Mesothelial cell of epicardium (in vitro differentiated cells): ENCODE results near the gene IL26. TPM values are rescaled to one million over a fixed set of nuclear protein-coding genes. Genes with fewer than 3 reads are reported as not detected.

ENCODE experiments used
- DNase-seq, 2 experiments: peaks; one replicate each; pipeline ENCODE4 v3.0.0; 2021; ENCODE audit warnings: low spot score in 2 of 2; ENCODE audit not compliant: unreplicated experiment in 2 of 2
- H3K27ac Mint-ChIP-seq: 2 replicates; pipeline ENCODE4 v1.8.0; 2021; ENCODE audit warnings: mixed read lengths
- H3K27me3 Mint-ChIP-seq: 2 replicates; pipeline ENCODE4 v1.8.0; 2021; ENCODE audit warnings: low read depth, mixed read lengths
- H3K36me3 Mint-ChIP-seq: 2 replicates; pipeline ENCODE4 v1.8.0; 2021; ENCODE audit warnings: mixed read lengths
- H3K4me1 Mint-ChIP-seq: 2 replicates; pipeline ENCODE4 v1.8.0; 2021; ENCODE audit warnings: mixed read lengths
- H3K4me3 Mint-ChIP-seq: 2 replicates; pipeline ENCODE4 v1.8.0; 2021; ENCODE audit warnings: mild to moderate bottlenecking, moderate library complexity, mixed read lengths
- H3K9me3 Mint-ChIP-seq: 2 replicates; pipeline ENCODE4 v1.8.0; 2021; ENCODE audit warnings: mixed read lengths
- total RNA-seq: library from RNA; stranded (reverse); gene quantifications from 3 replicates; pipeline ENCODE4 v1.2.1, GENCODE V29; 2021
- TF ChIP-seq, protein P1 (sequence below): fragments of 200-600 bp; sonication (generic); IDR thresholded peaks from one replicate; pipeline ENCODE4 v1.5.0; 2021; ENCODE audit warnings: antibody characterized with exemption; ENCODE audit not compliant: unreplicated experiment

IL26 gene
- total RNA-seq, 1 donor from 2014 or later: not detected

DNA sequence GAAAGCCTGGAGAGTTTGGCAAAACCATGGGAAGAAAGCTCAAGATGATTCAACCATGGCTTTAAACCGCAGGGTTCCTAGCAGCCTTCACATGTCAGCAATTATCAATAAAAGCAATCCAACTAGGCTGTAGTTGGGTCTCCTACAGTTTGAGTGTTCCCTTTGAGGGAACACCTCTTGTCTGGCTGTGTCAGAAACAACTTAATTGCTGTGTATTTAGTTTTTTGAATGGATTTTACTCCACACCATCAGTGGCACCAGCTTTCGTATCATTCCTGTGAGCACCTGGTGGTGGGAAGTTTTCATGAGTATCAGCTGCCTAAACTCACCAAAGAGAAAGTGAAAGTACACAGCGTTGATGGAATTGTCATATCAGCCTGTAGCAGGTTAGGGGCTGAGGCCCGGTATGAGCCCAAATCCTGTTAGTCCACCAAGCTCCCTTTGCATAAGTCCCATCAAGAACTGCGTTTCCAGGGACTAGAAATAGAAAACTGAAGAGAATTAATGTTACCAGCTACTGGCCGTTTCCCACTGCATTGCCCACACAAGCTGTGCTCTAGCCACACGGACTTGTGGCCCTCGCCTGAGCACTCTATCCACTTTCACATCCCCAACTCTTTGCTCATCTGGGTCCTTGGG lies 10.9 kb upstream of the IL26 start:
- TF ChIP-seq, protein P1, sequence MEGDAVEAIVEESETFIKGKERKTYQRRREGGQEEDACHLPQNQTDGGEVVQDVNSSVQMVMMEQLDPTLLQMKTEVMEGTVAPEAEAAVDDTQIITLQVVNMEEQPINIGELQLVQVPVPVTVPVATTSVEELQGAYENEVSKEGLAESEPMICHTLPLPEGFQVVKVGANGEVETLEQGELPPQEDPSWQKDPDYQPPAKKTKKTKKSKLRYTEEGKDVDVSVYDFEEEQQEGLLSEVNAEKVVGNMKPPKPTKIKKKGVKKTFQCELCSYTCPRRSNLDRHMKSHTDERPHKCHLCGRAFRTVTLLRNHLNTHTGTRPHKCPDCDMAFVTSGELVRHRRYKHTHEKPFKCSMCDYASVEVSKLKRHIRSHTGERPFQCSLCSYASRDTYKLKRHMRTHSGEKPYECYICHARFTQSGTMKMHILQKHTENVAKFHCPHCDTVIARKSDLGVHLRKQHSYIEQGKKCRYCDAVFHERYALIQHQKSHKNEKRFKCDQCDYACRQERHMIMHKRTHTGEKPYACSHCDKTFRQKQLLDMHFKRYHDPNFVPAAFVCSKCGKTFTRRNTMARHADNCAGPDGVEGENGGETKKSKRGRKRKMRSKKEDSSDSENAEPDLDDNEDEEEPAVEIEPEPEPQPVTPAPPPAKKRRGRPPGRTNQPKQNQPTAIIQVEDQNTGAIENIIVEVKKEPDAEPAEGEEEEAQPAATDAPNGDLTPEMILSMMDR: no peak
- Mint-ChIP-seq H3K27me3 (no peaks in the 10 kb centered on the region), H3K27ac (no peak overlapping the region), H3K36me3 (no peaks in the 10 kb centered on the region), H3K4me1 (peaks cover 28% of the 10 kb centered on the region), H3K4me3 (no peak overlapping the region), H3K9me3 (no peaks in the 10 kb centered on the region)
- DNase-seq: no peak

DNA sequence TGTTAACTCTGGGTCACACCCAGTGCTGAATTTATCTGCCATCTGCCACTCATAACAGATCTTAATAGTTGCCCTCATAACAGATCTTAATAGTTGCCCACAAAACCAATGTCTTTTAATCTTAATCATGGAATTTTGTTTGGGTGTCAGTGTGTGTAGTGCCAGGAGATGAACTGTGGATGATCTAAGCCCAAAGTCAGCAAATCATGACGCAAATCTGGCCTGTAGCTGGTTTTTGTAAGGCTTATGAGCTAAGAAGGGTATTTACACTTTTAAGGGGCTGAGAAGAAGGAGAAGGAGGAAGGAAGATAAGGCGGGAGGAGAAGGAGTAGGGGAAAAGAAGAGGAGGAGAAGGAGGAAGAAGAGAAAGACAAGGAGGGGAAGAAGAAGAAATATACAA lies 10.0 kb upstream of the IL26 start:
- no peak for DNase-seq
- TF ChIP-seq, protein P1: no peak
- no peaks in the 10 kb centered on the region for H3K36me3 Mint-ChIP-seq
- H3K27me3 Mint-ChIP-seq: no peaks in the 10 kb centered on the region
- no peak overlapping the region for H3K4me3 Mint-ChIP-seq
- H3K4me1 Mint-ChIP-seq: peaks cover 23% of the 10 kb centered on the region
- H3K27ac Mint-ChIP-seq: no peak overlapping the region
- no peaks in the 10 kb centered on the region for H3K9me3 Mint-ChIP-seq

DNA sequence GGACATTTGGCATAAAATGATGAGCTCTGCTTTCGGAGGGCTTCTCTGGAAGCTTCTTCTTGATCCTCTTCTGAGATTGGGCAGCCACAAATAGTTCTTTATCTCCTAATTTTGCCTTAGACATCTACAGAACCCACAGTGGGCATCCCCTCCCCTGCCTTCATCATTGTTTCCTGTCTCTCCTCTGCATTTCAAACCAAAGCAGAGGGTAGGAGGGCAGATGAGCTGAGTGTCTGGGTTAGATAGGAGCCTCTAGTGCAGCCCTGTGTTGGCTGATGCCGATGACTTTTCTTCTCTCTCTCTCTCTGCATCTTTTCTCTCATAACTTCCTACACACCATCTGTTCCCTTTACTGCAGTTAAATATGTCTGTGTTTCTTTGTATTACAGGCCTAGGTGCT lies 8.5 kb upstream of the IL26 start:
- Mint-ChIP-seq H3K4me3 (no peak overlapping the region), H3K27me3 (no peaks in the 10 kb centered on the region), H3K27ac (no peak overlapping the region), H3K36me3 (no peaks in the 10 kb centered on the region), H3K4me1 (peaks cover 15% of the 10 kb centered on the region), H3K9me3 (no peaks in the 10 kb centered on the region)
- TF ChIP-seq, protein P1: no peak
- no peak for DNase-seq

DNA sequence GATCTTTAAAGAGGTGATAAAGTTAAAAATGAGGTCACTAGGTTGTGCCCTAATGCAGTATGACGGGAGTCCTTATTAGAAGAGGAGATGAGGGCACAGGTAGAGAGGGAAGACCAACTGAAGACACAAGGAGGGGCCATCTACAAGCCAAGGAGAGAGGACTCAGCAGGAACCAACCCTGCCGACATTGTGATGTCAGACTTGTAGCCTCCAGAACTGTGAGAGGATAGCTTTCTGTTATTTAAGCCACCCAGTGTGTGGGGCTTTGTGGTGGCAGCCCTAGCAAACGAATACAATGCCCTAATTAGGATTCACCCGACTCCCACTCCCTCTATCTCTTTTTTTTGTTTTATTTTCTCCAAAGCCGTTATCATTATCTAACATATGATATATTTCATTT lies 7.9 kb upstream of the IL26 start:
- no peak for DNase-seq
- Mint-ChIP-seq H3K27ac (no peak overlapping the region), H3K9me3 (no peaks in the 10 kb centered on the region), H3K4me3 (no peak overlapping the region), H3K4me1 (peaks cover 15% of the 10 kb centered on the region), H3K36me3 (no peaks in the 10 kb centered on the region), H3K27me3 (no peaks in the 10 kb centered on the region)
- TF ChIP-seq, protein P1: no peak

DNA sequence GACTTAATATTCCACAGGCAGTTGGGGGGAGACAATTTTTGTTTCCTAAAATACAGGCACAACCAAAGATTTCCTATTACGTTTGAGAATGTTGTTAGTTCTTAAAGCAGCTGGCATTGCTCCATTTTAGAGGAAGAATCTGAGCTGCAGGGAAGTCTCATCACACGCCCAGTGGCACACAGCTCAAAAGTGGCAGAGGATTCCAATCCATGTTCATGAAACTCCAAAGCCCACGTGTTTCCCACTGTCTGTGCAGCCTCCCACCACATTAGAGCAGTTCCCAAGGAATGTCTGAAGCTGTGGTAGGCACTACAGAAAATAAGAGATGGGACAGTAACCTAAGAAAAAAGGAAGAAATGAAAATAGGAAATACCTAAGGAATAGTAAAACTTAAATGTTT lies 6.1 kb upstream of the IL26 start:
- Mint-ChIP-seq H3K36me3 (no peaks in the 10 kb centered on the region), H3K9me3 (peaks cover under 1% of the 10 kb centered on the region), H3K27ac (no peak overlapping the region), H3K4me1 (peaks cover 3% of the 10 kb centered on the region), H3K4me3 (no peak overlapping the region), H3K27me3 (no peaks in the 10 kb centered on the region)
- no peak for DNase-seq
- TF ChIP-seq, protein P1: no peak

DNA sequence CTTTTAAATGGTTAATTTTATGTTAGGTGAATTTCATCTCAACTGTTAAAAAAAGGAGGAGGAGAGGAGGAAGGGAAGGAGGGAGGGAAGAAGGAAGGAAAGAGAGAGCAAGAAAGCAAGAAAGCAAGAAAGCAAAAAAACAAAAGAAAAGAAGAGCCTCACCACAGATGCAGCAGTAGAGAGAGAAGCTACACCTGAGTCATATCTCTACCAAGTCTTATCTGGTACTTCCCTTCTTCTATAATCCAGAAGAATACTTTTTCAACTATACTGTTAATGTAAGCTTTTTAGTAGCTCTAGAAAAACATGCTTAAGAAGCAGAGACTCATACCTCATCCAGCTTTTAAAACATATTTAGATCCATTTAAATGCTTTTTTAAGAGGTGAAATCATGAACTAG lies 5.6 kb upstream of the IL26 start:
- Mint-ChIP-seq H3K36me3 (no peaks in the 10 kb centered on the region), H3K27ac (no peak overlapping the region), H3K9me3 (peaks cover 5% of the 10 kb centered on the region), H3K4me1 (peaks cover 1% of the 10 kb centered on the region), H3K27me3 (no peaks in the 10 kb centered on the region), H3K4me3 (no peak overlapping the region)
- TF ChIP-seq, protein P1: no peak
- DNase-seq: no peak
